SJSA1 (cell line): ENCODE results near the gene MYB. TPM values are rescaled to one million over a fixed set of nuclear protein-coding genes. Genes with fewer than 3 reads are reported as not detected.

ENCODE experiments used
- DNase-seq, 2 experiments: peaks; one replicate each; pipeline ENCODE4 v3.0.0-alpha.2; 2015 to 2020; ENCODE audit warnings: low spot score in 2 of 2, low read depth in 1 of 2
- H3K27ac ChIP-seq: fragments of 250-450 bp; sonication (Bioruptor Pico); 2 replicates; pipeline ENCODE4 v1.5.1; 2020; ENCODE audit warnings: mild to moderate bottlenecking, moderate library complexity
- H3K27me3 ChIP-seq: fragments of 250-450 bp; sonication (Bioruptor Pico); replicated peaks from 2 replicates; pipeline ENCODE4 v1.5.1; 2020; ENCODE audit warnings: mild to moderate bottlenecking, moderate library complexity
- H3K36me3 ChIP-seq: fragments of 250-450 bp; sonication (Bioruptor Pico); 2 replicates; pipeline ENCODE4 v1.5.1; 2020; ENCODE audit warnings: mild to moderate bottlenecking
- H3K4me1 ChIP-seq: fragments of 250-450 bp; sonication (Bioruptor Pico); replicated peaks from 2 replicates; pipeline ENCODE4 v1.6.1; 2021; ENCODE audit warnings: mild to moderate bottlenecking
- H3K4me3 ChIP-seq: fragments of 250-450 bp; sonication (Bioruptor Pico); 2 replicates; pipeline ENCODE4 v1.5.1; 2020; ENCODE audit warnings: mild to moderate bottlenecking
- H3K9me3 ChIP-seq: fragments of 250-450 bp; sonication (Bioruptor Pico); replicated peaks from 2 replicates; pipeline ENCODE4 v1.5.1; 2020; ENCODE audit warnings: mild to moderate bottlenecking
- total RNA-seq: library from RNA; depleted of rRNA; stranded (reverse); fragments of >200 nt; shearing (Covaris generic); gene quantifications from 2 replicates; pipeline ENCODE4 v1.2.3, GENCODE V29; 2014

The MYB gene
- total RNA-seq, 1 experiment from 2014 or later, result 0.16 TPM

- Histone ChIP-seq H3K36me3 (no peaks in the 10 kb centered on the region), H3K27ac (no peak overlapping the region), H3K9me3 (no peaks in the 10 kb centered on the region), H3K4me1 (peaks cover 7% of the 10 kb centered on the region), H3K4me3 (no peak overlapping the region), H3K27me3 (peaks cover 45% of the 10 kb centered on the region)
- no peak for DNase-seq
These were observed 6.3 kb downstream of the MYB start for GRCh38 chr6:135187372-135187771.

- DNase-seq, result no peak
- peaks cover 31% of the 10 kb centered on the region for H3K27me3 ChIP-seq
- H3K27ac ChIP-seq, result no peak overlapping the region
- no peaks in the 10 kb centered on the region for H3K36me3 ChIP-seq
- no peak overlapping the region for H3K4me3 ChIP-seq
- H3K9me3 ChIP-seq, result no peaks in the 10 kb centered on the region
- H3K4me1 ChIP-seq, result no peaks in the 10 kb centered on the region
These were observed 7.6 kb downstream of the MYB start for GRCh38 chr6:135188718-135189117.

DNA sequence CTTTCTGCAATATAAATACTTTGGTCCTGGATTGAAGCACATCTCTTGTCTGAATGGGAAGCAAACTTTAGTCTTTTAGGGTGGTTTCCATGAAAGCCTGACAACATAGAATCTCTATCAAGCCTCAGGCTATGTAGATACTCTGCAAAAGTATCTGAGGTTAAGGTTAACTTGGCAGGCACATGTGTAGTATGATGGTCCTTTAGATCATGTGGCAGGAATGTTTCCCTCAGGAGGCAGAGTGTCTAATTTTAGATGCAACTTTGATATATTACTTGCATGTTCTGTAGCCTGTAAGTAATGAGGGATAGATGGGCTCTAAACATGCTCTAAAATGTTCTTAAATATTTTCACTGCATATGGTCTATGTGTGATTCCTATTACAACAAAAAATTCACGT lies 8.2 kb downstream of the MYB start:
- H3K36me3 ChIP-seq, result no peaks in the 10 kb centered on the region
- no peak overlapping the region for H3K4me3 ChIP-seq
- H3K27me3 ChIP-seq, result peaks cover 25% of the 10 kb centered on the region
- no peak for DNase-seq
- H3K4me1 ChIP-seq, result no peaks in the 10 kb centered on the region
- H3K9me3 ChIP-seq, result no peaks in the 10 kb centered on the region
- H3K27ac ChIP-seq, result no peak overlapping the region

DNA sequence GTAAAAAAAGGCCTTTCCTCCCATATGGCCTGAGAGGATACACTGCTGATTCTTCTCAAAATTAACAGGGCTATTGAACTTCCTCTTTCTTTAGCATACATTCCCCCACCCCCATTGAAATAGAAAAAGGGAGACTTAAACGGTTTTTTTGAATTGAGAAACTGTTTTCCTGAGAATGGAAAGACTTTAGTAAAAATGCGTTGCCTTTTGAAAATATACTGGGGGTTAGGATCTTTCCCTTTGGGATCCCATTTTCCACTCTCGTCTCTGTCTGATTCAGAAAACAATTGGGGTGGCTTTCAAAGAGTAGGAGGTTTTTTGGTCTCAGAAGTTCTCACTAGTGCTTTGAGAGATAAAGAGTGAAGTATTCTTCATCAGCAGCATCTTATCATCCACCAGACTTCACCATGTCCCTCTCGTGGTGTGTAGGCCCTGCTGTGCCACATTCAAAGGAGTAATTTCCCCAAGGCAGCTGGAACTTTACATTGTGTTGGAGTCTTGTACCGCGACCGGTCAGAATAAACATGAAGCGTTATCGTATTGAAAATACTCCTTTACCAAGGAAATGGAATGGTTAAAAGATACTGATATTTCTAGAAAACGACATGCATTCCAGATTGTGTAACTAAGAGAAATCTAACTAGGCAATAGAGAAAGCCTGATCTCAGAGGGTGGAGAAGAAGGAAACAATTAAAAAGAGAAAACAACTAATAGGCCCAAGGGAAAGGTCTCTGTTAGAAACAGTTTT lies 10.6 kb downstream of the MYB start:
- no peak overlapping the region for H3K4me3 ChIP-seq
- no peaks in the 10 kb centered on the region for H3K36me3 ChIP-seq
- H3K27ac ChIP-seq, result no peak overlapping the region
- no peaks in the 10 kb centered on the region for H3K4me1 ChIP-seq
- peaks cover 10% of the 10 kb centered on the region for H3K27me3 ChIP-seq
- no peaks in the 10 kb centered on the region for H3K9me3 ChIP-seq
- DNase-seq, result no peak

- DNase-seq, result no peak
- Histone ChIP-seq H3K36me3 (no peaks in the 10 kb centered on the region), H3K27me3 (peaks cover 5% of the 10 kb centered on the region), H3K4me1 (no peaks in the 10 kb centered on the region), H3K27ac (no peak overlapping the region), H3K4me3 (no peak overlapping the region), H3K9me3 (no peaks in the 10 kb centered on the region)
These were observed 11.4 kb downstream of the MYB start for GRCh38 chr6:135192256-135193174.

GRCh38 chr6:135193221-135193620 lies 12.1 kb downstream of the MYB start:
- Histone ChIP-seq H3K4me3 (no peak overlapping the region), H3K4me1 (no peaks in the 10 kb centered on the region), H3K27ac (no peak overlapping the region), H3K27me3 (peaks cover 5% of the 10 kb centered on the region; the same call in 1 of the 2 replicates), H3K9me3 (no peaks in the 10 kb centered on the region), H3K36me3 (no peaks in the 10 kb centered on the region)
- no peak for DNase-seq

DNA sequence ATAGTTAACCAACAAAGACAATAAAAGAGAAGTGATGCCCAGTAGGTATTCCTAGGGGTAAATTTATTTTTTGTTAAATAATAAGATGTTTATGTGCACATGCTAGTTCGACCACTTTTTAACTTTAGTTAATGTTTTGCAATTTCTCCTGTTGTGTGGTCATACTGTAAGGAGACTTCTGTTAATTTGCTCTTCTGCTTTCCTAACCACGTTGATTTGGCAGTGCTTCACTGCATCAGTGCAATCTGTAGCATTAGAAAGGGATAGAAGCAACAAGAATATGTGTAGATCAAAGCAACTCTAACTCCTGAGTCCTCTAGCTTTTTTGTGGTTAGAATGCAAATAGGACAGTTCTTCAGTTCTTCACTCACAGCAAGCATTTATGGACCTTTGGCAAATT lies 13.9 kb downstream of the MYB start:
- peaks cover 7% of the 10 kb centered on the region; the same call in 1 of the 2 replicates for H3K27me3 ChIP-seq
- H3K36me3 ChIP-seq, result no peaks in the 10 kb centered on the region
- H3K27ac ChIP-seq, result no peak overlapping the region
- DNase-seq, result no peak
- H3K9me3 ChIP-seq, result no peaks in the 10 kb centered on the region
- H3K4me3 ChIP-seq, result no peak overlapping the region
- H3K4me1 ChIP-seq, result no peaks in the 10 kb centered on the region

- no peaks in the 10 kb centered on the region for H3K9me3 ChIP-seq
- H3K36me3 ChIP-seq, result no peaks in the 10 kb centered on the region
- no peaks in the 10 kb centered on the region for H3K4me1 ChIP-seq
- DNase-seq, result no peak
- peaks cover 9% of the 10 kb centered on the region; the same call in 1 of the 2 replicates for H3K27me3 ChIP-seq
- H3K4me3 ChIP-seq, result no peak overlapping the region
- H3K27ac ChIP-seq, result no peak overlapping the region
These were observed 14.4 kb downstream of the MYB start for GRCh38 chr6:135195522-135195921.

- Histone ChIP-seq H3K36me3 (no peaks in the 10 kb centered on the region), H3K27ac (no peak overlapping the region), H3K27me3 (peaks cover 9% of the 10 kb centered on the region; the same call in 1 of the 2 replicates), H3K9me3 (no peaks in the 10 kb centered on the region), H3K4me3 (no peak overlapping the region), H3K4me1 (no peaks in the 10 kb centered on the region)
- no peak for DNase-seq
These were observed 15.8 kb downstream of the MYB start for GRCh38 chr6:135196739-135197510.

DNA sequence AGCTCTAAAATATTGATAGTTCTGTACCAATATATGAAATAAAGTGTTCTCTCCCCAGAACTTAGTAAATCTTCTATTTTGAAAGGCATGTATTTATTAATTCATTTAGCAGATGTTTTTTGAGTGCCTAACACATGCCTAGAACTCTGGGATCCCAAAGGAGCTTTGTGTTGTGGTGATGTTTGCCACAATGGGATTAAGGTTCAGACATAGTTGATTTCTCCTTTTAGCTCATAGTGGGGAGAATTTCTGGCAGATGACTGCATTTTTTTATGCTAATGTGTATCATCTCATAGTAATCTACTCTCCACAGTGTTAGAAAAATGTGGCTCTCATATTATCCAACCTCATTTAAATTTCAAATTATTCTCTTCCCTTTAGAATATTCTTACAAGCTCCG lies 21.7 kb downstream of the MYB start:
- DNase-seq, result no peak
- Histone ChIP-seq H3K4me3 (no peak overlapping the region), H3K27me3 (peaks cover 4% of the 10 kb centered on the region; the same call in 1 of the 2 replicates), H3K36me3 (no peaks in the 10 kb centered on the region), H3K27ac (no peak overlapping the region), H3K9me3 (no peaks in the 10 kb centered on the region), H3K4me1 (no peaks in the 10 kb centered on the region)

DNA sequence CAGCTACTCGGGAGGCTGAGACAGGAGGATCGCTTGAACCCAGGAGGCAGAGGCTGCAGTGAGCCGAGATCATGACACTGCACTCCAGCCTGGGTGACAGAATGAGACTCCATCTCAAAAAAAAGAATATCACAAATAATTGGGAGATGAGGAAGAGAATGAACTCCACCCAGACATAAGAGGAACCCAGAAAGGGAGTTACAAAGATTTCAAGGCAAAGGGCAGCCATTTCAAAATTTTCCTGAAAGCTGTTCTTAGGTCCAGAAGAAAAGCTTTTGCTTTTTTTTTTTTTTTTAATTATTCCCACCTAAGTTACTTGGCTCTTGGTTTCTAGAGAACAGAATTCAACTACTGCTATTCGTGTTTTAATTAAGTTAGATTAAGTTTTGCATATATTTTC lies 23.8 kb downstream of the MYB start:
- Histone ChIP-seq H3K27me3 (0 out of 2 replicates have a peak, but pooled peaks cover 3% of the 10 kb centered on the region), H3K4me3 (no peak overlapping the region), H3K9me3 (no peaks in the 10 kb centered on the region), H3K4me1 (no peaks in the 10 kb centered on the region), H3K36me3 (no peaks in the 10 kb centered on the region), H3K27ac (no peak overlapping the region)
- no peak for DNase-seq

GRCh38 chr6:135209803-135210202 lies 28.7 kb downstream of the MYB start:
- Histone ChIP-seq H3K36me3 (no peaks in the 10 kb centered on the region), H3K9me3 (no peaks in the 10 kb centered on the region), H3K4me1 (no peaks in the 10 kb centered on the region), H3K4me3 (no peak overlapping the region), H3K27ac (no peak overlapping the region), H3K27me3 (peaks cover 11% of the 10 kb centered on the region)
- no peak for DNase-seq

DNA sequence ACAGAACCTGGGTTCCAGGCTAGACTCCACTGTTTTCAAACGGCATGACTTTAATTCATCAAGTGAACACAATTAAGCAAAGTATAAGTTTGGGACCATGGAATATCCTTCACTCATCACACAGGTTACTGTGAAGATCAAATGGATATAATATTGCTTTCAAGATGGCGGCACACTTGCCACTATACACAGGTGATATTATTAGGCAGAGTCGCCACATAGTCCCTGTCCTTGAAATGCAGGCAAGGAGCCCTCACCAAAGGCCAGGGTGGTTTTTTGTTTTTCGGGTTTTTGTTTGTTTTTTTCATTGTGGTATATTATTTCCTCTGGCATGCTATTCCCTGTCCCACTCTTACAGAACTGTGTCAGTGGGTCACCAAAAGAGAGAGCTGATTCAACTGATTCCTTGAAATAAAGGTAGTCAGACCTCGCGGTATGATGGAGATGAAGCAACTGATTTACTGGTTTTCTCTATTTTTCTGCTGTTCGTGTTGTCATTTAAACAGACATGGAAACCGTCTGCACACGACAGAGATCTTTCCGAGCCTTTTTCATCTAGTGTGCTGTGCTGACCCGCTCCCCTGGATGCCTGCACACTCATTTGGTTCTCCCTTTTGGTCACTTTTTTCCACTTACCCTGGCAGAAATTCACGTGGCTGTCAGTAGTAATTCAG lies 29.7 kb downstream of the MYB start:
- no peak for DNase-seq
- Histone ChIP-seq H3K4me1 (no peaks in the 10 kb centered on the region), H3K4me3 (no peak overlapping the region), H3K27me3 (peaks cover 11% of the 10 kb centered on the region), H3K27ac (no peak overlapping the region), H3K9me3 (no peaks in the 10 kb centered on the region), H3K36me3 (no peaks in the 10 kb centered on the region)
